GM18502 (cell line): Measurements from ENCODE around the gene TCAP.

Experiments
- ATAC-seq: cut with Tn5 transposase; IDR thresholded peaks from one replicate; pipeline ENCODE4 v1.9.1; 2021; ENCODE audit warnings: mild to moderate bottlenecking; ENCODE audit not compliant: unreplicated experiment, poor library complexity

Gene TCAP

DNA sequence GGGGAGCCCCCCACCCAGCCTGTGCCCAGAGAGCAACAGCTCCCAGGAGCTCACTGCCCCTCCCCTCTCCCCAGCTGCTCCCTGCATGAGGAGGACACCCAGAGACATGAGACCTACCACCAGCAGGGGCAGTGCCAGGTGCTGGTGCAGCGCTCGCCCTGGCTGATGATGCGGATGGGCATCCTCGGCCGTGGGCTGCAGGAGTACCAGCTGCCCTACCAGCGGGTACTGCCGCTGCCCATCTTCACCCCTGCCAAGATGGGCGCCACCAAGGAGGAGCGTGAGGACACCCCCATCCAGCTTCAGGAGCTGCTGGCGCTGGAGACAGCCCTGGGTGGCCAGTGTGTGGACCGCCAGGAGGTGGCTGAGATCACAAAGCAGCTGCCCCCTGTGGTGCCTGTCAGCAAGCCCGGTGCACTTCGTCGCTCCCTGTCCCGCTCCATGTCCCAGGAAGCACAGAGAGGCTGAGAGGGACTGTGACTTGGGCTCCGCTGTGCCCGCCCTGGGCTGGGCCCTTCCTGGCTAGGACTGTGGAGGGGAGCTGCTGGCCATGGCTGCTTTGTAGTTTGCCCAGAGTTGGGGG, 584 bp downstream of the TCAP start:
- ATAC-seq = no peak

DNA sequence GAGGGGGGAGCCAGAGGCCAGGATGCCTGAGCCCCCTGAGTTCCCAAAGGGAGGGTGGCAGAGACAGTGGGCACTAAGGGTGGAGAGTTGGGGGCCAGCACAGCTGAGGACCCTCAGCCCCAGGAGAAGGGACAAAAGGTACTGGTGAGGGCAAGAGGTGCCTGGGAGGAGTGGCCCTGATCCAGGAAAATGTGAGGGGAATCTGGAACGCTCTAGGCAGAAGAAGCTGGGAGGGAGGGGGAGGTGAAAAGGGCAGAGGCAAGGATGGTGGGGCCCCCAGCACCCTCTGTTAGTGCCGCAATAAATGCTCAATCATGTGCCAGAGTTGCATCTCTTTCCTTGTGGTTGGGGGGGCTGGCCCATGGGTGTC, 1.1 kb downstream of the TCAP start:
- ATAC-seq = no peak

GRCh38 chr17:39666601-39667261, 1.6 kb downstream of the TCAP start:
- no peak for ATAC-seq

GRCh38 chr17:39667262-39667944, 2.3 kb downstream of the TCAP start:
- ATAC-seq = no peak

DNA sequence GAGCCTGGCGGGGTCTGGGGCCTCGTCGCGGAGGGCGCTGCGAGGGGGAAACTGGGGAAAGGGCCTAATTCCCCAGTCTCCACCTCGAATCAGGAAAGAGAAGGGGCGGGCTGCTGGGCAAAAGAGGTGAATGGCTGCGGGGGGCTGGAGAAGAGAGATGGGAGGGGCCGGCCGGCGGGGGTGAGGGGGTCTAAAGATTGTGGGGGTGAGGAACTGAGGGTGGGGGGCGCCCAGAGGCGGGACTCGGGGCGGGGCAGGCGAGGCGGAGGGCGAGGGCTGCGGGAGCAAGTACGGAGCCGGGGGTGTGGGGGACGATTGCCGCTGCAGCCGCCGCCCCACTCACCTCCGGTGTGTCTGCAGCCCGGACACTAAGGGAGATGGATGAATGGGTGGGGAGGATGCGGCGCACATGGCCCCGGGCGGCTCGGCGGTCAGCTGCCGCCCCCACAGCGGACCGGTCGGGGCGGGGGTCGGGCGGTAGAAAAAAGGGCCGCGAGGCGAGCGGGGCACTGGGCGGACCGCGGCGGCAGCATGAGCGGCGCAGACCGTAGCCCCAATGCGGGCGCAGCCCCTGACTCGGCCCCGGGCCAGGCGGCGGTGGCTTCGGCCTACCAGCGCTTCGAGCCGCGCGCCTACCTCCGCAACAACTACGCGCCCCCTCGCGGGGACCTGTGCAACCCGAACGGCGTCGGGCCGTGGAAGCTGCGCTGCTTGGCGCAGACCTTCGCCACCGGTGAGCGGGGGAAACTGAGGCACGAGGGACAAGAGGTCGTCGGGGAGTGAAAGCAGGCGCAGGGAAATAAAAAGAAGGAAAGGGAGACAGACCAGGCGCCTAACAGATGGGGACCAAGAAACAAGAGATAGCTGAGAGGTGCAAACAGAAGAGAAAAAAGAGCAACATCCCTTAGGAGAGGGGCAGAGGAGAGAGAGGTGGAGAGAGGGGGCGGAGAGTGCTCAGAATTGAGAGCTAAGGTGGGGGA, 3.1 kb downstream of the TCAP start, which contains the start of gene PNMT:
Gene PNMT (plus strand): TSS at position 509 of the 980 bp plus-strand sequence. CDS start 23 bp downstream, at position 532.
- ATAC-seq = no peak

- ATAC-seq = no peak
Measured at GRCh38 chr17:39669897-39670735, 5.0 kb downstream of the TCAP start.

GRCh38 chr17:39670746-39671145, 5.6 kb downstream of the TCAP start:
- no peak for ATAC-seq

DNA sequence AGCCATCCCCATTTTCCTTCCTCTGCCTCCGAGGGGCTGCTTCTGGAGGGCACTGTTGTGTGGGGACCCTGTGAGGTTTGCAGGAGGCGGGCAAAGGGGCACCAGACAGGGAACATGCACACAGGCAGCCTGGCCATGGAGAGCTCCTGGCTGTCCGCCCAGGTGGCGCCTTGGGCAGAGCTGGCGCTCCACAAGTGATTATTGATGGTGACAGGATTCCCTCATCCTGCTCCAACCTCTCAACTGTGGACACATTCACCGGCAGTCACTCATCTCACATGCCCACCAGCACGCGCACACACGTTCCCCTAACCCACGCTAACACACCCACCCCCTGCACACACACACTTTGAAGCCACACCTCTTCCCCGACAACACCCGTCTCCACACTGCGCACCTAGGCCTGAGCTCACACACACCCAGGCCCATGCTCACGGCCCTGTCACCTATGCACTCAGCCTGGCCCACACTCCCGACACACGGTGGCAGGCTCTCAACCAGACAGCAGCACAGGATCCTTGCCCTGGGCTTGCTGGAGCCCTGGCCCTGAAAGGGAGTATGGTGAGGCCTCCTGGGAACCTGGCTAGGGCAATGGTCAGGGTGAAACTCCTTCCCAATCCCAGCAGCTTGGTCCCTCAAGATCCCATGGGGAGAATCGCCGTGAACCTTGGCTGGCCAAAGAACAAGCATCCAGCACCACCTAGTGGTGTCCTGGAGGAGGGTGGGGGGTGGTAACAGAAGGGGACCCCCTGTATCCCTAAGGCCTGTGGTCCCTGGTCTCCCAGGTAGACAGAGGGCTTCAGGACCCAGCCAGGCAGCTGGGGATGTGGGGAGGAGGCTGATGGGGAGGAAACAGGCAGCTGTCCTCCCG, 6.7 kb downstream of the TCAP start:
- ATAC-seq = no peak

DNA sequence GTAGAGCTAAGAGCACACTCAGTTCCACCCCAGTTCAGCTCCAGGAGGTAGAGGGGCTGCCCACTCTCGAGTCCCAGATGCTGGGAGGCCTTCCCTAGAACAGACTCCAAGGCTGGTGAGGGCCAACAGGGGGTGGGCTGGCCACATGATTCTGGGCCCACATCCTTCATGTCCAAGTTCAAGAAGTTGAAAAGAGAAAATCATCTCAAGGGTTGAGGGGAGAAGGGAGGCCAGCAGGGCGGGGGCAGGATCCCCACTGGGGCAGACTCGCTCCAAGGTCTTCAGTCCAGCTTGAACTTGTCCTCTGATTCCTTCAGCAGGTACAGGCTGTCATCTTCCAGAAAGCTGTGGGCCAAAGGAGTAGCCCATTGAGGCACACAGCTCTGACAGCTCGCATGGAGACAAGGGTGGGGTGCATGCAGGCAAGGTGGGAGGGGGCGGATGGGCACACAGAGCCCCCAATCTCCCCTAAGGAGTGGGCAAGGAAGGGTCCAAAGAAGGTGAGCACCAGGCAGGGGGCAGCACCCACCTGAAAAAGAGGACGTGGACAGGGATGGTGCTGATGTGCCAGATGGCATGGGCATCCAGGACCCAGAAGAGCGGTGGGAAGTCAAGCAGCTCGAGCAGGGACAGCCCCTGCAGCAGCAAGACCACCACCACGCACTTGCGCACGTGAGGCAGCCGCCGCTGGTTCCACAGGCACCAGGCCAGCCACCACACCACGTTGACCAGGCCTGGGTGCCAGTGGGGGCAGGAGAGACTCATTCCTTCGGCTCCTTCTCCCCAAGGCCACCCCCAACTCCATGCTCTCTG, 7.6 kb downstream of the TCAP start:
- no peak for ATAC-seq

DNA sequence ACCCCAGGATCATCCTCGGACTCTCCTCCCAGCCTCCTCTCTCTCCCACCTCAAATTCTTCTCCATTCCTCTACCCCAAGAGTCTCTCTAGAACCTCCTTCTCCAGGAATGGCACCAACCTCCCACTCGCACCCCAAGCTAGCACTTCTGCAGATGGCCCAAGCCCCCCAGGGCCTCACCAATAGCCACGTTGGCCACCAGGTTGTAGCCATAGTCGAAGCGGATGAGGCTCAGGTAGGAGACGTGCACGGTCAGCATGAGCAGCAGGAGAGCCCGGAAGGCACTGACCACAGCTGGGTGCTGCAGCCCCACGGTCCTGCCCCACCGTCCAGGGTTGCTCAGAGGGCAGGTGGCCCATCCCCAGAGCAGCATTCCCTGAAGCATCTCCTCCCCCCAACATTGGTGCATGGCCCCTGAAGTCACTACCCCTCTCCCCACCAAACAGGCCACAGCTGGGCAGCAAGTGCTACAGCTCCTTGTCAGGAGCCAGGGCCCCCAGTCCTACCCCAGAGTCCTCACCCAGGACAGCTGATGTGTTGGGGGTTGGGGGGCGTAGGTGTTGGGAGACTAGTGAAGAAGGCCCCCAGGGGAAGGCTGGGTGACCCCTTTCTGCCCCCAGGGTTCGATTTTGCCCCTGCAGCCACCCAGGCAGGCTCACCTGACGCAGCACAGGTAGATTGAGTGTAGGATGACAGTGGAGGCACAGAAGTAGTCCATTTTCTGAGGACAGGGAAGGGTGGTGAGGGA, 8.4 kb downstream of the TCAP start:
- ATAC-seq = no peak

DNA sequence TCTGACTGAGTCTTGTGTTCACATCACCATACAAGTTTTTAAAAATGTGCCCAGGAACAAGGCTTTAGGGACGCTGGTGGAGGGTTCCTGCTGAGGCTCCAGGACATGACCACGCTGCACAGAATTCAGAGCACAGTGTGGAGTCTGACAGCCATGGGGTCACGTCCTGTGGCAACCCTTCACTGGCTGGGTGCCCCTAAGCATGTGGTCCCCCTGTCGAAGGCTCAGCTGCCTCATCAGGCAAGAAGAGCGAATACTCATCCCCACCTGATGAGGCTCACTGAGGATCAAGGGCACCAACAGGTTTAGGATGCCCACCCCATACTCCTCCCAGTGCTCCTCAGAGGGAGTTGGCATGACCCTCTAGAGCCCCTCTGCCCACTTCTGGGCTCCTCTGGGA, 9.0 kb downstream of the TCAP start:
- ATAC-seq = no peak

DNA sequence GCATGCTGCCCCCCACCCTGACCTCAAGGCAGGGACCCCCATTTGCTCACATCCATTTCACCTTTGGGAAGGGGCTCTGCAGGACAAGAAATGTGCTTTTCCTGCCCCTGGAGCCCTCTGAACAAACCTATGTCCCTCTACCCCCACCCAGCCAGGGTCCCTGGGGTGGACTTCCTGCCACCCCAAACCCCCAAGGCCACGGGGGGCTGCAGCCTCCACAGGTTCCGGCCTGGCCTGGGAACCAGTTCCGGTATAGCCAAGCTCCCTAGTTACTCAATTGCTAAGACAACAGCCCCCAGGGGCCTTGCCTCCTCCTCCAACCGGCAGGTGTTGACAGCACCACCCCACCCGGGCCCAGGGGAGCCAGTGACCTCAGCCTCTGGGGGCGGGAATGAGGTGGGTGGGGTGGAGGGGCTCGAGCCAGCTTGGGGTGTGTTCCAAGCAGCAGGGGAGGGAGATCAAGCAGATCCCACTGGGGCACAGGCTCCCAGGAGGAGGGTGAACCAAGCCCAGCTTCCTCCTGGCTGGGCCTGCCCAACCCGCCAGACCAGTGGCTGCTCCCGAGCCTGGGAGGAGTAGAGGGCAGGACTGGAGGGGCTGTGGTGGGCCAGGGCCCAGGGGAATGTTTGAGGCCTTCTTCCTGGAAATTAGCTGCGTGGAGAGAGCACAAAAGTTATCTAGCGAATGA, 9.7 kb downstream of the TCAP start:
- ATAC-seq = no peak

DNA sequence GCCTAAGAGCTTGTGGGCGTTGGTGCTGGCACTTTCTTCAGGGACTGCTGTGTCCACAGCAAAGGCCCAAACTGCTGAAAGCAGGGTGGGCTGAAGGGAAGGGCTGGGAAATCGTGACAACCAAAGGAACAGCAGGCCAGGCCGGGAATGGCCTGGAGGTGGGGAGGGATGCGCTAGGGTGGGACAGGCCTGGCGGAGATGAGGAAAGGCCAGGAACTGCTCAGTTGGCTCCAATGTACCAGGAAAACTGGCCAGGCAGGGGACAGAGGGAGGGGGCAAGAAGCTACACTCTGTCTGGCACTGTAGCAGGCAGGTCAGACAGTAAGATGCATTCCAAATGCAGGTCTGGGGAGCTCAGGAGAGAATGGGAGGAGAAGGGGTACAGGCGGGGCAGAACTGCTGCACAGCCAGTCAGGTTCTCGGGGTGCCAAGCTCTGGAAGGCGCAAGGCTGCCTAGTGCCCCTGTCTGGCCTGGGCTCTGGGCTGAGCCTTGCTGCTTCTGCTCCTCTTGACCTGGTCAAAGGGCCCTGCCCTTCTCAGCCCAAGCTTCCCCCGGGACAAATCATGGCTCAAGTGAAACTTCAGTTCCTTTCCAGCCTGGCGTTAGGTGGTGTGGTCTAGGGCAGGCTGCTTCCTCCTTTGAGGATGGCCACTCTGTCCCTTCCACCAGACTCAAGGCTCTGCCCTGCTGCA, 10.4 kb downstream of the TCAP start:
- no peak for ATAC-seq

DNA sequence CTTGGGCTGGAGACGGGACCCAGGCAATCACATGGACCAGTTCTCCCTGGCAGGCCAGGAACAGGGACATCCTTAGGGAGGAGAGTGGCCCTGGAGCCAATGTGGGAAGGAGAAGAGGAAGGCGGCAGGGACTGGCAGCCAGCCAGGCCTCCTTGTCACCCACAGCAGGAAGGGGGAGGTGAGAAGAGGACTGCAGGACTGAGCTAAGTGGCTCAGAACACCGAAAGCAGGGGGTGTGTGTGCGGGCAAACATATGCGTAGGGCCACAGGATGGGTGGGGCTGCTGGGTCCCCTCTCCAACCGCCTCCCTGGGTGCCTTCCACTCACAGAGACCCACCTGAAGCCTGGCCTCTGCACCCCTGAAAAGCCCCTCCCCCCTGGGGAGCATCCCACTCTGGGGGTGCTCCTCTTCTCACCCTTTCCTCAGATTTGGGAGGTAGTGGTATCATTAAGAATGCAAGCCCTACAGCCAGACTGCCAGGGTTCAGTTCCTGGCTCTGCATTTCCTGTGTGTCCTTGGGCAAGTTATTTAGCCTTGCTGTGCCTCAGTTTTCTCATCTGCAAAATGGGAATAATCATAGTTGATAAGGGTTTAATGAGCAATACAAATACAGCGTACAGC, 11.2 kb downstream of the TCAP start:
- no peak for ATAC-seq

DNA sequence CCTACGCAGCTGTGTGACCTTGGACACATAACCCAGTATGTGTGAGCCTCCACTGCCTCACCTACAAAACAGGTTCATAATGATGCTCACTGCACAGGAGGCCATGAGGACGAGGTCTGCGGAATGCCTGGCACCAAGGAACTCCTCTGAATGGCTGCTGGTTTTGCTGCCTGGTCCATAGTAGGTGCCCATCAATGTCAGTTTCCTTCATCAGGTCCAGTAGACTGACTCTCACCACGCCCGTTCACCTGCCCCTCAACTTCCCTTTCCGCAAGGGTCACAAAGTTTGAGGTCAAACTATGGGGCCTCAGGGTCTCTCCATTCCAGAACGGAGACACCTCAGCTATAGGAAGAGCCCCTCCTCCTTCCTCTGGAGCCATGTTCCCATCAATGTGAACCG, 11.9 kb downstream of the TCAP start:
- no peak for ATAC-seq
